ENCODE measurements around the gene RNF112. TPM values are rescaled to one million over a fixed set of nuclear protein-coding genes. Genes with fewer than 3 reads are reported as not detected.

The RNF112 gene
- total and polyA plus RNA-seq, 2 experiments from 2014 or later = 0.79 to 1.2 TPM

DNA sequence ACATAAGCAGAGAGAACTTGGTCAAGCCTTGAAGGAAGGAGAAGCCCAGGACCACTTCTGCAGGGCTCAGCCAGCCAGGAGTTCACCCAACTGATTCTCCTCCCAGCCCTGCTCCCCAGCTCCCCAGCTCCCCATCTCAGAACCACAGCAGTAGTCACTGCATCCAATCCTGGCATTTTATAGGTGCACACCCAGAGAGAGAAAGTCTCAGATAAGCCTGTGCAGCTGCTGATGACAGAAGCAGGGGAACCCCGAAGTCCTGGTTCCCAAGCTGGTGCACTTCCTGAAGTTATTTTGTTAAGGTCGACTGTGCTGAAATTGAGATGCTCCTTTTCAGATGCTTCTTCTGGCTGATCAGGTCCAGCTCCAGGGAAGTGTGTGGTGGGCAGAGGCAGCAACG lies 6.6 kb downstream of the RNF112 start:
- Histone ChIP-seq H3K27me3 (no peaks in the 10 kb centered on the region), H3K36me3 (no peaks in the 10 kb centered on the region), H3K4me1 (ENCODE audit: low read depth) (no peaks in the 10 kb centered on the region), H3K4me3 (no peak overlapping the region), H3K9me3 (ENCODE audit: low read depth) (no peaks in the 10 kb centered on the region), H3K27ac (no peak overlapping the region)
- TF ChIP-seq, protein P1, sequence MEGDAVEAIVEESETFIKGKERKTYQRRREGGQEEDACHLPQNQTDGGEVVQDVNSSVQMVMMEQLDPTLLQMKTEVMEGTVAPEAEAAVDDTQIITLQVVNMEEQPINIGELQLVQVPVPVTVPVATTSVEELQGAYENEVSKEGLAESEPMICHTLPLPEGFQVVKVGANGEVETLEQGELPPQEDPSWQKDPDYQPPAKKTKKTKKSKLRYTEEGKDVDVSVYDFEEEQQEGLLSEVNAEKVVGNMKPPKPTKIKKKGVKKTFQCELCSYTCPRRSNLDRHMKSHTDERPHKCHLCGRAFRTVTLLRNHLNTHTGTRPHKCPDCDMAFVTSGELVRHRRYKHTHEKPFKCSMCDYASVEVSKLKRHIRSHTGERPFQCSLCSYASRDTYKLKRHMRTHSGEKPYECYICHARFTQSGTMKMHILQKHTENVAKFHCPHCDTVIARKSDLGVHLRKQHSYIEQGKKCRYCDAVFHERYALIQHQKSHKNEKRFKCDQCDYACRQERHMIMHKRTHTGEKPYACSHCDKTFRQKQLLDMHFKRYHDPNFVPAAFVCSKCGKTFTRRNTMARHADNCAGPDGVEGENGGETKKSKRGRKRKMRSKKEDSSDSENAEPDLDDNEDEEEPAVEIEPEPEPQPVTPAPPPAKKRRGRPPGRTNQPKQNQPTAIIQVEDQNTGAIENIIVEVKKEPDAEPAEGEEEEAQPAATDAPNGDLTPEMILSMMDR (IDR thresholded peaks at IDR 0.05; ENCODE audit: low read depth, low read length) = no peak
- no peak for DNase-seq (ENCODE audit: low read depth in 1 of 2, low spot score in 1 of 2)

DNA sequence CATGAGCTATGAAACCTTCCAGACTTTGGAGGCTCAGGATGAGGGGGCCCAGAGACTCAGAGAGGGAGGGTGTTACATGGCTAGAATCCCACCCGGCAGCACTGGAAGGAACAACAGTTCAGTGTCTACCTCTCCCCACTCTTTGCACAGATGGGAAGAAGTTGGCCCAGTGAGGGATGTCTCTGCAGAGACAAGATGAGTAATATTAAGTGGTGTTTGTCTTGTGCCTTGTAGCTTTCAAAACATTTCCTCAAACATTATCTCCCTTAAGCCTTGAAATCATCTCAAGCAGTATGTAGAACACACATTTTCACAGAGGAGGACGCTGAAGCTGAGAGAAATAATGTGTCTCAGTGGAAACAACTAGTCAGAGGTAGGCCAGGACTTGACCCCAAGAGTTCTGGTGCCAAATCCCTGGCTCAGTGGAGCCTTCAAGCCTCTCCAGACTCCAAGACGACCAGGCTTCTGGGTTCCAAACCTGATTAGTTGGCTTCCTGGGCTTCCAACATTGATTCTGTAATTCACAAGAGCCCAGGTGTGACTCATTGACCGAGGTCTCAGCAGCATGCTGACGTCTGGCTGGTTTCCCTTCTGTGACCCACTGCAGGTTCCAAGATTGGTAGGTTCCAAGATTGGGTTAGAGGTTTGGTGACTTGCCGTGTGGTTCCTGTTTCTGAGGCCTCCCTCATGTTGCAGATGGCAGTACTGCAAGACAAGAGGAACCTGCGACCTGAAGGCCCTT lies 7.4 kb downstream of the RNF112 start:
- Histone ChIP-seq H3K27me3 (no peaks in the 10 kb centered on the region), H3K9me3 (ENCODE audit: low read depth) (no peaks in the 10 kb centered on the region), H3K36me3 (no peaks in the 10 kb centered on the region), H3K4me3 (no peak overlapping the region), H3K27ac (no peak overlapping the region), H3K4me1 (ENCODE audit: low read depth) (no peaks in the 10 kb centered on the region)
- DNase-seq (ENCODE audit: low read depth in 1 of 2, low spot score in 1 of 2) = peak in 1 of 2 donors; percentile 54
- TF ChIP-seq, protein P1 (IDR thresholded peaks at IDR 0.05; ENCODE audit: low read depth, low read length) = no peak

DNA sequence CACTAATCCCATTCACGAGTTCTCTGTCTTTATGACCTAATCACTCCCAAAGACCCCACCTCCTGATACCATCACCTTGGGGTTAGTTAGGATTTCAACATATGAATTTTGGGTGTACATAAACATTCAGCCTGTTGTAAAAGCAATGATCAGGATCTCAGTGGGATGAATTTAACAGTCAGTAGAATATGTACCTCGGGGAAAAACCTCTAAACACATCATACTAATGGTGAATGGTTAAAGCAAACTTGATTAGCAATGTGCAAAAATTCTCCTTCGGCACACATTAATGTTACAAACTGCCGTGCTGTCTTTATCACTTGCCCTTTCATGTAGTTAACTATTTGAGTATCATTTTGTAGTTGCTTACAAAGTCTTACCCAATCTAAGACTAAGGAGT lies 10.2 kb downstream of the RNF112 start:
- H3K4me1 ChIP-seq (ENCODE audit: low read depth) = no peaks in the 10 kb centered on the region
- TF ChIP-seq, protein P1 (IDR thresholded peaks at IDR 0.05; ENCODE audit: low read depth, low read length) = no peak
- H3K4me3 ChIP-seq = no peak overlapping the region
- no peaks in the 10 kb centered on the region for H3K9me3 ChIP-seq (ENCODE audit: low read depth)
- H3K36me3 ChIP-seq = no peaks in the 10 kb centered on the region
- DNase-seq (ENCODE audit: low read depth in 1 of 2, low spot score in 1 of 2) = no peak
- no peaks in the 10 kb centered on the region for H3K27me3 ChIP-seq
- no peak overlapping the region for H3K27ac ChIP-seq

GRCh38 chr17:19421926-19422325 lies 10.9 kb downstream of the RNF112 start:
- TF ChIP-seq, protein P1 (IDR thresholded peaks at IDR 0.05; ENCODE audit: low read depth, low read length) = no peak
- no peaks in the 10 kb centered on the region for H3K36me3 ChIP-seq
- no peaks in the 10 kb centered on the region for H3K4me1 ChIP-seq (ENCODE audit: low read depth)
- no peak for DNase-seq (ENCODE audit: low read depth in 1 of 2, low spot score in 1 of 2)
- H3K9me3 ChIP-seq (ENCODE audit: low read depth) = no peaks in the 10 kb centered on the region
- H3K27me3 ChIP-seq = no peaks in the 10 kb centered on the region
- no peak overlapping the region for H3K27ac ChIP-seq
- no peak overlapping the region for H3K4me3 ChIP-seq

DNA sequence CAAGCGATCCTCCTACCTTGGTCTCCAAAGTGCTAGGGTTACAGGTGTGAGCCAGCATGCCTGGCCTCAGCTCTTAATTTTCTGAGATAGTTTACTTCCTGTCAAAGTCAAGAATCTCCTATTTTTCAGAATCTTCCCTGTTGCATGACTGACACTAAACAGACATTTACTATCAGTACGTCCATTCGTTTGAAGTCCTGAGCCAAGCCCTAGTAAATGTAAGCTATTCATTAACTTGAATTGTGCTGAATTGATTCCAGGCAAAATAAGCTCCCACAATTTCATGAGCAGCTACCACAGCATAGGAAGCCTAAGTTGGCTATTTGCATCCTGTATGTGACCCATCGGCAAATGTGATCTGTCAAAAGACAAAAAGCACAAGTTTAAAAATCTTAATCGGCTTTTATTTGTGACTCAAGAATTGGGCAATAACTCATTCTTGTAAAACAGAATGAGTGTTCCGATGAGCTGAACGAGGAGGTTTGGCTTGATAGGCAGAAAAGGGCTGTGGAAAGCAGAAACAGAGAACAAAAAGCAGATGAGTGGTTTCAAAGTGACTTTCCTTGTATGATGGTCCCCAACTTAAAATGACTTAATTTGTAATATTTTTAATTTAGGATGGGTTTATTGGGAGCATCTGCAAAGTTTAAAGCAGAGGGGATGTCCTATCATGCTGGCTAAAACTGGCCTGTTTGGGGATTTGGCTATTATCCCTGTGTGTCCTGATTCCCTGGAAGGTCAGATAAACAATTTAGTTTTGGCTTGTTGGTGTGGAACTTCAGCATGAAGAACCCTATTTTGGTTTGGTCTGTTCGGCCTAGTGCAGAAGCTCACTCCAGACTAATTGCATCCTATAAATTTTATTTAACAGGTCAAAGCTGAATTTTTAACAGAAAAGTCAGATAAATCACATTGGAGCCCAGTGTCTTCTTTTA lies 14.2 kb downstream of the RNF112 start:
- peak in 1 of 2 donors; percentile 64 for DNase-seq (ENCODE audit: low read depth in 1 of 2, low spot score in 1 of 2)
- Histone ChIP-seq H3K4me1 (ENCODE audit: low read depth) (no peaks in the 10 kb centered on the region), H3K9me3 (ENCODE audit: low read depth) (no peaks in the 10 kb centered on the region), H3K4me3 (no peak overlapping the region), H3K27me3 (no peaks in the 10 kb centered on the region), H3K36me3 (no peaks in the 10 kb centered on the region), H3K27ac (no peak overlapping the region)
- TF ChIP-seq, protein P1 (IDR thresholded peaks at IDR 0.05; ENCODE audit: low read depth, low read length) = no peak
